ENCODE measurements around the gene CCBE1. TPM values are rescaled to one million over a fixed set of nuclear protein-coding genes. Genes with fewer than 3 reads are reported as not detected.

Gene CCBE1
- total RNA-seq, 4 donors from 2014 or later = 2.2 to 7.7 (median 4.1) TPM

DNA sequence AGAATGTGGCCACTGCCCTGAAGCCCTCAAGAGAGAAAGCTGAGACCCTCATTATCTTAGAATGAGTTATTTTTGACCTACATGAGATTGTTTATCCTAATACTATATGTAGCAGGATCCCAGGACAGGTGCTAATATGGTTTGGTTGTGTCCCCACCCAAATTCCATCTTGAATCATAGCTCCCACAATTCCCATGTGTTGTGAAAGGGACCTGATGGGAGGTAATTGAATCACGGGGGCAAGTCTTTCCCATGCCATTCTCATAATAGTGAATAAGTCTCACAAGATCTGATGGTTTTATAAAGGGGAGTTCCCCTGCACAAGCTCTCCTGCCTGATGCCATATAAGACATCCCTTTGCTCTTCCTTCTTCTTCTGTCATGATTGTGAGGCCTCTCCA, 76.8 kb downstream of the CCBE1 start:
- Histone ChIP-seq H3K4me3 (no peak overlapping the region), H3K27me3 (no peaks in the 10 kb centered on the region), H3K4me1 (peaks cover 0 to 13% (median 0%) of the 10 kb centered on the region in 3 donors), H3K27ac (no peak overlapping the region), H3K9me3 (no peaks in the 10 kb centered on the region), H3K36me3 (no peaks in the 10 kb centered on the region)
- WGBS, 2 donors (ENCODE audit: low coverage in 1 of 2) = 81% methylated on average over 1 of the region's 1 CpG; no CpG with 5 or more reads in 1 of the 2 donors
- ATAC-seq = no peak
- TF ChIP-seq POLR2AphosphoS5 (IDR thresholded peaks at IDR 0.05) (no peak), POLR2A (IDR thresholded peaks at IDR 0.05) (no peak), EP300 (IDR thresholded peaks at IDR 0.05) (no peak)
- TF ChIP-seq, protein P1, sequence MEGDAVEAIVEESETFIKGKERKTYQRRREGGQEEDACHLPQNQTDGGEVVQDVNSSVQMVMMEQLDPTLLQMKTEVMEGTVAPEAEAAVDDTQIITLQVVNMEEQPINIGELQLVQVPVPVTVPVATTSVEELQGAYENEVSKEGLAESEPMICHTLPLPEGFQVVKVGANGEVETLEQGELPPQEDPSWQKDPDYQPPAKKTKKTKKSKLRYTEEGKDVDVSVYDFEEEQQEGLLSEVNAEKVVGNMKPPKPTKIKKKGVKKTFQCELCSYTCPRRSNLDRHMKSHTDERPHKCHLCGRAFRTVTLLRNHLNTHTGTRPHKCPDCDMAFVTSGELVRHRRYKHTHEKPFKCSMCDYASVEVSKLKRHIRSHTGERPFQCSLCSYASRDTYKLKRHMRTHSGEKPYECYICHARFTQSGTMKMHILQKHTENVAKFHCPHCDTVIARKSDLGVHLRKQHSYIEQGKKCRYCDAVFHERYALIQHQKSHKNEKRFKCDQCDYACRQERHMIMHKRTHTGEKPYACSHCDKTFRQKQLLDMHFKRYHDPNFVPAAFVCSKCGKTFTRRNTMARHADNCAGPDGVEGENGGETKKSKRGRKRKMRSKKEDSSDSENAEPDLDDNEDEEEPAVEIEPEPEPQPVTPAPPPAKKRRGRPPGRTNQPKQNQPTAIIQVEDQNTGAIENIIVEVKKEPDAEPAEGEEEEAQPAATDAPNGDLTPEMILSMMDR (IDR thresholded peaks at IDR 0.05) = no peak

- H3K27ac ChIP-seq = no peak overlapping the region
- H3K9me3 ChIP-seq = no peaks in the 10 kb centered on the region
- TF ChIP-seq, protein P1 (IDR thresholded peaks at IDR 0.05) = no peak
- no peak for TF ChIP-seq POLR2AphosphoS5 (IDR thresholded peaks at IDR 0.05)
- TF ChIP-seq POLR2A (IDR thresholded peaks at IDR 0.05) = no peak
- TF ChIP-seq EP300 (IDR thresholded peaks at IDR 0.05) = no peak
- no peaks in the 10 kb centered on the region for H3K27me3 ChIP-seq
- peaks cover 0 to 13% (median 0%) of the 10 kb centered on the region in 3 donors for H3K4me1 ChIP-seq
- 65 to 75% methylated on average over 3 of the region's 3 CpGs for WGBS, 2 donors (ENCODE audit: low coverage in 1 of 2)
- no peak overlapping the region for H3K4me3 ChIP-seq
- no peaks in the 10 kb centered on the region for H3K36me3 ChIP-seq
- no peak for ATAC-seq
Measured at GRCh38 chr18:59619816-59620215, 77.4 kb downstream of the CCBE1 start.

- no peak overlapping the region for H3K4me3 ChIP-seq
- H3K4me1 ChIP-seq = peaks cover 0 to 6% (median 0%) of the 10 kb centered on the region in 3 donors
- no peaks in the 10 kb centered on the region for H3K27me3 ChIP-seq
- 59 to 76% methylated on average over 2 to 3 of the region's 3 CpGs for WGBS, 2 donors (ENCODE audit: low coverage in 1 of 2)
- H3K27ac ChIP-seq = no peak overlapping the region
- no peaks in the 10 kb centered on the region for H3K36me3 ChIP-seq
- no peaks in the 10 kb centered on the region for H3K9me3 ChIP-seq
- TF ChIP-seq, protein P1 (IDR thresholded peaks at IDR 0.05) = no peak
- TF ChIP-seq POLR2AphosphoS5 (IDR thresholded peaks at IDR 0.05) (no peak), EP300 (IDR thresholded peaks at IDR 0.05) (no peak), POLR2A (IDR thresholded peaks at IDR 0.05) (no peak)
- no peak for ATAC-seq
Measured at GRCh38 chr18:59617468-59617932, 79.7 kb downstream of the CCBE1 start.

DNA sequence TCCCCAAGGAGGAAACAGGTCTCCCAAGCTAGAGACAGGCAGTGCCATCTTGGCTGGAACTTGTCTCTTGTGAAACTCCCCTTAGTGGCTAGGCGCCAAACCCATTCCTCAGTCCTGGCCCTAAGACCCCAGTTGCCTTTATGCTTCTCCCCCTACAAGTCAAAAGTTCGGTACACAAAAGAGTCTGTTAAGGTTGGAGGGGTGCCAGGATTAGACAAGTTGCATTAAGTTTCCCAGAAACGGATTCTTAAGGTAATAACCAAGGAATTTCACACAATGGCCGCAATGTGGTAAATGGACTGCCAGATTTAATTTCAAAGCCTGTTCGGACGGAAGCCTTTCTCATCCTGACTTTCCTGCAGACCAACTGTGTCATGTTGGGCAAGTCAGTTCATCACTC, 80.7 kb downstream of the CCBE1 start:
- H3K4me1 ChIP-seq = peaks cover 0 to 10% (median 0%) of the 10 kb centered on the region in 3 donors
- H3K27me3 ChIP-seq = no peaks in the 10 kb centered on the region
- ATAC-seq = no peak
- H3K27ac ChIP-seq = no peak overlapping the region
- no peak overlapping the region for H3K4me3 ChIP-seq
- TF ChIP-seq POLR2A (IDR thresholded peaks at IDR 0.05) (no peak), EP300 (IDR thresholded peaks at IDR 0.05) (no peak), POLR2AphosphoS5 (IDR thresholded peaks at IDR 0.05) (no peak)
- TF ChIP-seq, protein P1 (IDR thresholded peaks at IDR 0.05) = no peak
- no peaks in the 10 kb centered on the region for H3K36me3 ChIP-seq
- no peaks in the 10 kb centered on the region for H3K9me3 ChIP-seq
- 55 to 67% methylated on average over 2 to 4 of the region's 6 CpGs for WGBS, 2 donors (ENCODE audit: low coverage in 1 of 2)

GRCh38 chr18:59613903-59614302, 83.3 kb downstream of the CCBE1 start:
- 97 to 98% methylated on average over 8 to 12 of the region's 12 CpGs for WGBS, 2 donors (ENCODE audit: low coverage in 1 of 2)
- H3K4me1 ChIP-seq = peaks cover 0 to 10% (median 0%) of the 10 kb centered on the region in 3 donors
- H3K9me3 ChIP-seq = no peaks in the 10 kb centered on the region
- H3K36me3 ChIP-seq = no peaks in the 10 kb centered on the region
- H3K27ac ChIP-seq = no peak overlapping the region
- no peak overlapping the region for H3K4me3 ChIP-seq
- H3K27me3 ChIP-seq = no peaks in the 10 kb centered on the region
- TF ChIP-seq EP300 (IDR thresholded peaks at IDR 0.05) = no peak
- TF ChIP-seq, protein P1 (IDR thresholded peaks at IDR 0.05) = no peak
- TF ChIP-seq POLR2AphosphoS5 (IDR thresholded peaks at IDR 0.05) = no peak
- no peak for TF ChIP-seq POLR2A (IDR thresholded peaks at IDR 0.05)
- ATAC-seq = no peak
